ENCODE measurements around the gene ANK3.

Gene ANK3

DNA sequence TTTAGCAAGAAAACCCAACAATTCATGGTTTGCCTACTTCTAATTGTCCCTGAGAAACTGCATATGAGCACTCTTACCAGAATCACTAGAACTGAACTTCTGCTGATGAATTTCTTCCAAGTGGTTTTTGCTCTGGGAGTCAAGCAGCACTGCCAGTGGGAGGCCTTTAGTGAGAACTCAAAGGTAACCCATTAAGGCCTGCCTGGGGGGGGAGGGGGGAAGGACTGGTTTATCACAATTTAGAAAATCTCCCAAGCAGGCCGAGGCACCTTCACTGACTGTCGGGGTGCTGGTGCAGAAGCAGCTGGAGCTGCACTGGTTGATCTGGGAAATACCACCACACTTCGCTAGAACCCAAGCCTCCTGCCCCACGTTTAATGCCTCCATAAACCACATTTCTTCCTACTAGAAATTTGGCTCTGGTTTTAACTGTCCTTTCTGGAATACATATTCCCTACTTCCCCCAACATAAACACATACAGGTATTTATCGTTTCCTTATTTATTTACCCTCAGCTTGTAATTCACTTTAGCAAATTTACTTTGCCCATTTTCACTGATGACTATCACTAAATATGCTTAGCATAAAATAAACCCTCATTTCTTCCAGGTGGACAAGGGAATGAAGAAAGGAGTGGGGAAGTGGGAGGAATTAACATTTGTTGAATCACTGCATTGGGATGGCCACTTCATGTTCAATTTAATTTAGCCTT, 14.2 kb downstream of the ANK3 start:
- no peak overlapping the region for H3K4me3 ChIP-seq (ENCODE audit: low read depth, low read length)
- DNase-seq (ENCODE audit: low read depth): no peak
- TF ChIP-seq, protein P1, sequence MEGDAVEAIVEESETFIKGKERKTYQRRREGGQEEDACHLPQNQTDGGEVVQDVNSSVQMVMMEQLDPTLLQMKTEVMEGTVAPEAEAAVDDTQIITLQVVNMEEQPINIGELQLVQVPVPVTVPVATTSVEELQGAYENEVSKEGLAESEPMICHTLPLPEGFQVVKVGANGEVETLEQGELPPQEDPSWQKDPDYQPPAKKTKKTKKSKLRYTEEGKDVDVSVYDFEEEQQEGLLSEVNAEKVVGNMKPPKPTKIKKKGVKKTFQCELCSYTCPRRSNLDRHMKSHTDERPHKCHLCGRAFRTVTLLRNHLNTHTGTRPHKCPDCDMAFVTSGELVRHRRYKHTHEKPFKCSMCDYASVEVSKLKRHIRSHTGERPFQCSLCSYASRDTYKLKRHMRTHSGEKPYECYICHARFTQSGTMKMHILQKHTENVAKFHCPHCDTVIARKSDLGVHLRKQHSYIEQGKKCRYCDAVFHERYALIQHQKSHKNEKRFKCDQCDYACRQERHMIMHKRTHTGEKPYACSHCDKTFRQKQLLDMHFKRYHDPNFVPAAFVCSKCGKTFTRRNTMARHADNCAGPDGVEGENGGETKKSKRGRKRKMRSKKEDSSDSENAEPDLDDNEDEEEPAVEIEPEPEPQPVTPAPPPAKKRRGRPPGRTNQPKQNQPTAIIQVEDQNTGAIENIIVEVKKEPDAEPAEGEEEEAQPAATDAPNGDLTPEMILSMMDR (IDR thresholded peaks at IDR 0.05; ENCODE audit: insufficient read depth, low read depth, low read length, missing control alignments): no peak

DNA sequence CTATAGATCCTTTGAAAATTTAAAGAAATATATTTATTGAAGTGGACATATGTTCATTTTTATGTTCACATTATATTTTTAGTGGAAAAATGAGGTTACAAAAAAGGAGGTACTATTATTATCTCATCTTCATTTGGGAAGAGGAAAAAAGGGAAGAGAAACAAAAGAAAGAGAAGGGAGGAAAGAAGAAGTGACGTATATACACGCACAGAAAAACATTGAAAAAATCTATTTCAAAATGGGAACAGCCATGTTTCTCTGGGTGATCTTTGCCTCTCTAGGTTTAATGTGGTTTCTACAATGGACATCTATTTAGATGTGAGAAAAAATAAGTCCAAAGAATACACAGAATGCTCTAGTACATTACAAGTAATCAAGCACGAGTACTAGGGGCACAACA, 14.8 kb downstream of the ANK3 start:
- no peak overlapping the region for H3K4me3 ChIP-seq (ENCODE audit: low read depth, low read length)
- no peak for DNase-seq (ENCODE audit: low read depth)
- TF ChIP-seq, protein P1 (IDR thresholded peaks at IDR 0.05; ENCODE audit: insufficient read depth, low read depth, low read length, missing control alignments): no peak

DNA sequence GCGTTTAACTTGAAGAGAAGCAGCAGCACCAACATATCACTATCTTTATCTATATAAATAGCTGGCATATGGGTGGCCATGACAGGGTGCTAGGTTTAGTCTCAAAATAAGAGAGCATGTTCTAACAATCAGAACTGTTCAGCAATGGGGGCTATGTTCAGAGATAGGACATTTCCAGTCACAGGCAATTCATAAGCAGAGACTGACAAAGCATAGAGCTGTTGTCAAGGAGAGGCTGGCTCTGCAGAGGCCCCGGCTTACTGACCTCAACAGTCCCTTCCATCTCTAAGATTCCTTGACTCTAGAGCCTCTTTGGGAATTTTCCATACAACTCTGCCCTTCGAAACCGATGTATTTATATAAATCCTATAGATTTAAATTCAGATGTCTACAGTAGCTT, 17.2 kb downstream of the ANK3 start:
- no peak overlapping the region for H3K4me3 ChIP-seq (ENCODE audit: low read depth, low read length)
- TF ChIP-seq, protein P1 (IDR thresholded peaks at IDR 0.05; ENCODE audit: insufficient read depth, low read depth, low read length, missing control alignments): no peak
- DNase-seq (ENCODE audit: low read depth): no peak

DNA sequence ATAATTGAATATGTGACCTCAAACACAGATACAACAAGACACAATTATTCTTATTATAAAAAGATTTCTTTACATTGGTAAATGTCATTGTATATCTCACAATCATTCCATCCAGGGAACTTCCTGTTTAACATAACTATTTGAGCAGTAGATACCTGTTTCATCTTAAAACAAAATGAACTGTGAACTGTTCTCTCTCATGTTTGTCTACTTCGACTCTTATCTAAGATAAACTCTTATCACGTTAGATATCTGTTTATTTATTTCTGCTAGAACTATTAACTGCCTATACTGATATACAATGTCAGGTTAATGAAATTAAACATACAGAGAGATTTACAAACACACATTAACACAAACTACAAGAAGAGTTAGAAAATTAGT, 20.1 kb downstream of the ANK3 start:
- H3K4me3 ChIP-seq (ENCODE audit: low read depth, low read length): no peak overlapping the region
- TF ChIP-seq, protein P1 (IDR thresholded peaks at IDR 0.05; ENCODE audit: insufficient read depth, low read depth, low read length, missing control alignments): no peak
- no peak for DNase-seq (ENCODE audit: low read depth)

DNA sequence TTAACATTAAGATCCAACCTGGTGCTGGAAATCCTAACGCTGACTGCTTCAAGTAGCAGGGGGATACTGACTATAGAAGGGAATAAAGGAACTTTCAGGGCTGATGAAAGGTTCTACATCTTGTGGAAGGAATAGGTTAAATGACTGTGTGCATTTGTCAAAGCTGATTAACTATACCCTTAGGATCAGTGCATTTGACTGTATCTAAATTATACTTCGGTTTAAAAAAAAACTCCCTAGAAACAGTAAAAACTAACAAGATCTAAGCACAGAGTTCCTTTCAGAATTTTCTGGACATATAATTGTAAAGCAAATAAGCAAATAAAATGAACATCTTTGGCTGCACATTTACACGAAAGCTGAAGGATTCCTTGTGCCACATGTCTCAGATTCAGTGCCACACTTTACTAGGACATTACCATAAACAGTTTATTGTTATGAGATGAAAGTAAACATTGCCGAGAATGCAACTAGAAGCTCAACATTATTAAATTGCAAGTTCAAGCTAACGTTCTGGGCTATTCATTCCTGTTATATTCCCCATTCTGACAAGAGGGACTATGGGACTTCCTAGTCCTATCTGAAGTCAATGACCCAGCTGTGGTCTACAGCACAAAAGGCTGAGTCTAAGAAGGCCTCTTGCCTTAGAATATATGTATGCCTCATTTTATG, 20.7 kb downstream of the ANK3 start:
- H3K4me3 ChIP-seq (ENCODE audit: low read depth, low read length): no peak overlapping the region
- TF ChIP-seq, protein P1 (IDR thresholded peaks at IDR 0.05; ENCODE audit: insufficient read depth, low read depth, low read length, missing control alignments): no peak

DNA sequence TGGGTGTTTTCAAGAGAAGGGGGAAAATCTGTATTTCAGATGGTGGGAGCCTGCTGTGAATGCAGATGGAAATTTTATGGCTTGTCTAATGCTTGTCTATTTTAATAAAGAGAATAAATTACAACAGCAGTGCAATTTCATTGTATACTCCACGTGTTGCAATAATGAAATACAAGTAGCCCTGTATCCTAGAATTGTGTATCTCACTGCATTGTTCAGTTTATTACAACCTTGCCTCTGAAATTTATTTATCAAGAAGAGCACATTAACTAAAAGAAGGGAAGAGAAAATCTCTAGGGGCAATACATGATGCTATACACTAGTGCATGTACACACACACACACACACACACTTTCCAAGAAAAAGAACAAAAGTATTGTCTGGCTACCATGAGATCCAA, 21.8 kb downstream of the ANK3 start:
- DNase-seq (ENCODE audit: low read depth): no peak
- TF ChIP-seq, protein P1 (IDR thresholded peaks at IDR 0.05; ENCODE audit: insufficient read depth, low read depth, low read length, missing control alignments): no peak
- no peak overlapping the region for H3K4me3 ChIP-seq (ENCODE audit: low read depth, low read length)

More for the DNA sequence above, 20.7 kb downstream of the ANK3 start:
- no peak for DNase-seq (ENCODE audit: low read depth)
